Activated CD4-positive, CD25-positive, alpha-beta regulatory T cell (primary cell): Measurements from ENCODE around the gene HSD17B12.
"Not testable (repeated sequence)": the region's sequence is repeated elsewhere in the genome, so short reads cannot be mapped to it uniquely, and the experiment has no call there.

ENCODE experiments used
- DNase-seq, 4 experiments: peaks; one replicate each; lab custom pipeline; 2025; lab: John Stamatoyannopoulos, UW

The HSD17B12 gene

GRCh38 chr11:43680521-43681400 lies at the start of gene HSD17B12:
HSD17B12 (plus strand) TSS chr11:43680738; CDS start chr11:43680828, 90 bp downstream.
- peak; percentile 96 to 99 (median 96) for DNase-seq

- no peak for DNase-seq
Measured at GRCh38 chr11:43631732-43632131, 48.8 kb upstream of the HSD17B12 start.

GRCh38 chr11:43632181-43632580 lies 48.4 kb upstream of the HSD17B12 start:
- DNase-seq, result no peak

GRCh38 chr11:43638717-43639116 lies 41.8 kb upstream of the HSD17B12 start:
- DNase-seq, result no peak

- no peak for DNase-seq
Measured at GRCh38 chr11:43639224-43639623, 41.3 kb upstream of the HSD17B12 start.

- no peak for DNase-seq
Measured at GRCh38 chr11:43639920-43640319, 40.6 kb upstream of the HSD17B12 start.

GRCh38 chr11:43643898-43644620 lies 36.5 kb upstream of the HSD17B12 start:
- peak; percentile 66 to 75 (median 72) for DNase-seq

- DNase-seq, result no peak
Measured at GRCh38 chr11:43644621-43645299, 35.8 kb upstream of the HSD17B12 start.

GRCh38 chr11:43646767-43647166 lies 33.8 kb upstream of the HSD17B12 start:
- no peak for DNase-seq

GRCh38 chr11:43648888-43649287 lies 31.6 kb upstream of the HSD17B12 start:
- DNase-seq, result no peak

GRCh38 chr11:43649501-43649900 lies 31.0 kb upstream of the HSD17B12 start:
- DNase-seq, result no peak

- DNase-seq, result no peak
Measured at GRCh38 chr11:43649921-43650320, 30.6 kb upstream of the HSD17B12 start.

- not testable (repeated sequence) for DNase-seq
Measured at GRCh38 chr11:43663018-43663417, 17.5 kb upstream of the HSD17B12 start.

GRCh38 chr11:43664295-43664694 lies 16.2 kb upstream of the HSD17B12 start:
- no peak for DNase-seq

- not testable (repeated sequence) for DNase-seq
Measured at GRCh38 chr11:43671284-43671683, 9.3 kb upstream of the HSD17B12 start.

- no peak for DNase-seq
Measured at GRCh38 chr11:43674560-43674959, 6.0 kb upstream of the HSD17B12 start.

GRCh38 chr11:43676933-43677332 lies 3.6 kb upstream of the HSD17B12 start:
- DNase-seq, result no peak

GRCh38 chr11:43681401-43681942 lies 934 bp downstream of the HSD17B12 start:
- DNase-seq, result no peak

- DNase-seq, result not testable (repeated sequence)
Measured at GRCh38 chr11:43682081-43682480, 1.5 kb downstream of the HSD17B12 start.

GRCh38 chr11:43685440-43685839 lies 4.9 kb downstream of the HSD17B12 start:
- DNase-seq, result no peak

- DNase-seq, result no peak
Measured at GRCh38 chr11:43686207-43686606, 5.7 kb downstream of the HSD17B12 start.

- DNase-seq, result no peak
Measured at GRCh38 chr11:43687120-43687791, 6.7 kb downstream of the HSD17B12 start.
